H54 (cell line): ENCODE data around the gene PDCD10.

Experiments
- DNase-seq: peaks from one replicate; pipeline ENCODE4 v3.0.0; 2011; ENCODE audit warnings: low spot score, mixed read lengths; ENCODE audit not compliant: insufficient read length
- FAIRE-seq: peaks from 3 replicates; lab custom pipeline; 2011; peaks lifted over from hg19 to GRCh38; lab: Jason Lieb, UNC
- POLR2A ChIP-seq: IDR thresholded peaks from 2 replicates; pipeline ENCODE4 v1.6.1; 2011; ENCODE audit warnings: low read depth, mild to moderate bottlenecking, low read length

The PDCD10 gene

GRCh38 chr3:167728176-167728575 lies 6.5 kb downstream of the PDCD10 start:
- FAIRE-seq (peak; percentile 95), DNase-seq (peak; percentile 30)
- TF ChIP-seq POLR2A, result no peak

GRCh38 chr3:167723872-167724271 lies 10.8 kb downstream of the PDCD10 start:
- FAIRE-seq (no peak), DNase-seq (no peak)
- no peak for TF ChIP-seq POLR2A

- FAIRE-seq (no peak), DNase-seq (no peak)
- TF ChIP-seq POLR2A, result no peak
Observed at GRCh38 chr3:167723025-167723512, 11.6 kb downstream of the PDCD10 start.

- TF ChIP-seq POLR2A, result no peak
- no peak for DNase-seq
- no peak for FAIRE-seq
Observed at GRCh38 chr3:167718582-167718981, 16.1 kb downstream of the PDCD10 start.

- DNase-seq (no peak), FAIRE-seq (no peak)
- TF ChIP-seq POLR2A, result no peak
Observed at GRCh38 chr3:167716920-167717319, 17.8 kb downstream of the PDCD10 start.

GRCh38 chr3:167714871-167715270 lies 19.8 kb downstream of the PDCD10 start:
- no peak for TF ChIP-seq POLR2A
- DNase-seq, result no peak
- no peak for FAIRE-seq

- no peak for TF ChIP-seq POLR2A
- FAIRE-seq (no peak), DNase-seq (no peak)
Observed at GRCh38 chr3:167712445-167712844, 22.2 kb downstream of the PDCD10 start.

- no peak for TF ChIP-seq POLR2A
- no peak for FAIRE-seq
- no peak for DNase-seq
Observed at GRCh38 chr3:167711439-167711838, 23.3 kb downstream of the PDCD10 start.

GRCh38 chr3:167710552-167710951 lies 24.1 kb downstream of the PDCD10 start:
- FAIRE-seq, result no peak
- no peak for TF ChIP-seq POLR2A
- DNase-seq, result no peak

GRCh38 chr3:167709690-167710089 lies 25.0 kb downstream of the PDCD10 start:
- DNase-seq (no peak), FAIRE-seq (no peak)
- TF ChIP-seq POLR2A, result no peak

- TF ChIP-seq POLR2A, result no peak
- FAIRE-seq (no peak), DNase-seq (no peak)
Observed at GRCh38 chr3:167705840-167706239, 28.9 kb downstream of the PDCD10 start.

- DNase-seq, result no peak
- FAIRE-seq, result no peak
- TF ChIP-seq POLR2A, result no peak
Observed at GRCh38 chr3:167700926-167701325, 33.8 kb downstream of the PDCD10 start.

- no peak for FAIRE-seq
- DNase-seq, result no peak
- TF ChIP-seq POLR2A, result no peak
Observed at GRCh38 chr3:167700046-167700445, 34.6 kb downstream of the PDCD10 start.

- FAIRE-seq, result no peak
- no peak for TF ChIP-seq POLR2A
- no peak for DNase-seq
Observed at GRCh38 chr3:167694121-167694520, 40.6 kb downstream of the PDCD10 start.

- FAIRE-seq (no peak), DNase-seq (no peak)
- no peak for TF ChIP-seq POLR2A
Observed at GRCh38 chr3:167691366-167691765, 43.3 kb downstream of the PDCD10 start.
